HG03066 (cell line): ENCODE results near the gene UTP4.

ENCODE experiments used
- ATAC-seq: cut with Tn5 transposase; IDR thresholded peaks from one replicate; pipeline ENCODE4 v1.9.1; 2021; ENCODE audit warnings: low read depth; ENCODE audit not compliant: unreplicated experiment

Gene UTP4

DNA sequence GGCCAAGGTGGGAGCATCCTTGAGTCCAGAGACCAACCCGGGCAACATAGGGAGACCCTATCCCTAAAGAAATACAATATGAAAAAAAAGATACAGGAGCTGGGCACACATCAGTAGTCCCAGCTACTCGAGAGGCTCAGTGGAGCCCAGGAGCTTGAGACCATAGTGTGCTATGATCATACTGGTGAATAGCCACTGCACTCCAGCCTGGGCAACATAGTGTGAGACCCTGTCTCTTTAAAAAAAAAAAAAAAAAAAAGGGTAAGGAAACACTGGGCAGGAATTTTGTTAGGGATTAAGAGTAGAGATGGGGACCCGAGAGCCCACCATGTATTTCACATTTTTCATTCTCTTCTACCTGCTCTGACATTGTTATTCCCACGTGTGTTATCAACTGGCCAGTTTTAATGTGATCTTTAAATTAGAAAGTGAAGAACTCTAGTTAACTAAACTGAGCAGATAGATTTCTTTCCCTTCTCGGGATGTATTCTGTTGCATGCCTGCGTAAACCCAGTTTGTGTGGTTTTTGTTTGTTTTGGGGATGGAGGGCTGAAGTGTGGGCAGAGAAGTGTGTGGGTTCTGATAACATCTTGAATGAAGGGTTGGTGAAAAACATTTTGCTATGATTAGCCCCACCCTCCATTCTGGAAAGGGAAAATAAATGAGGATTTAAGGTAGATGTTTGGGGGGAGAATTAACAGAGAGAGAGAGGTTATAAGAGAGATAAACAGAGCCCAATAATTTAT lies 37.3 kb downstream of the UTP4 start:
- ATAC-seq, result no peak

DNA sequence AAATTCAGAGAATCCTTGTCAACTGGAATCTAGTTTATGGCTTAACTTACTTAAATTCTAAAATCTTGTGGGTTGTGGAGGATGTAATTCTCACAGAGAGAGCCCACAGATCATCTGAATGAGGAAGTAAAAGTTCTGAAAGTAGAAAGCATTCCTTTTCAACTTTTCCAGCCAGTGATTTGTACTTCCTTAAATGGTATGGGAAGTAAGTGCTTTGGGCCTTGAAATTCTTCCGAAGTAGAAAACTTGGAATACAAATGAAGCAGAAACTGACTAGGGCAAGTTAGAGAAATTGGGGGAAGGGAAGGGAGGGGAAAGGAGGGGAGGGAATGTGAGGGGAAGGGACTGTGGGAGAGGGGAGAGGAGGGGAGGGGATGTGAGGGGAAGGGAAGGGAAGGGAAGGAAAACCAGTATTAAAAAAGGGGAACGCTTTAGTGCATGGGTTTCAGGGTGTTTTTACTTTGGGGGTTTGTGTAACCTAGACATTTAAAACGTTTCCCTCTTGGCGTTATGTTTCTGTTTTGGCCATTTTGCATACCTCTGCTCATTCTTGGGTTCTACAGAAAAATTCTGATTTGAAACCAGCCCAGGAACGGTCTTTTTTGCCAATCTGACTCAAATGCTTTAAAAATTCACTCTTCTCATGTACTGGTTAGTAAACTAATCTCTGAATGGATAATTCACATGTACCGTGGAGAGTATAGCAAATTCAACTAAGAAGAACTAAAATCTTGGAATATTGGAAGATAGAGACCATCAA lies 39.1 kb downstream of the UTP4 start:
- no peak for ATAC-seq

DNA sequence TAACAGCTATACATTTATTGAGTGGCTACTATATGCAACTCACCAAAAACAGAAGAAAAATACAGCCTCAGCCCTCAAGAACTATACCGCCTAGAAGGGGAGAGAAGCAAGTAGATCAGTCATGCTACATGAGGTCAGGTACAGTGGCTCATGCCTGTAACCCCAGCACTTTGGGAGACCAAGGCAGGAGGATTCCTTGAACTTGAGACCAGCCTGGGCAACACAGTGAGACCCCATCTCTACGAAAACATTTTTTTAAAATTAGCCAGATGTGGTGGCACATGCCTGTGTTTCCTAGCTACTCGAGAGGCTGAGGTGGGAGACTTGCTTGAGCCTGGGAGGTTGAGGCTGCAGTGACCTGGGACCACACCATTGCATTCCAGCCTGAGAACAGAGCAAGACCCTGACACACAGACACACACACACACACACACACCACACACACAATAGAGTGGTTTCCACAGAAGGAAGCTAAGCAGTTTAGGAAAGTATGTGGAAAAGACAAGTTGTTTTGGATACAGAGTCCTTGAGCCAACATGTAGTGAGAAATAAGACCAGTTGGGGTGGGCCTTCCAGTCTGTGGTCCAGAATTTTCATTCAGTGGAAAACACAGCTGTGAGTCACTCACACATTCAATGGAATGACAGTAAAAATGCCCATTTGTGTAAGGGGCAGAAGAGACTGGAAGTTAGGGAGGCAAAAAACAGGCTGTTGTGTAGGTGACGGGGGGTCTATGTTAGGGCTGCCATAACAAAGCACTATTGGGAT lies 43.8 kb downstream of the UTP4 start:
- no peak for ATAC-seq

DNA sequence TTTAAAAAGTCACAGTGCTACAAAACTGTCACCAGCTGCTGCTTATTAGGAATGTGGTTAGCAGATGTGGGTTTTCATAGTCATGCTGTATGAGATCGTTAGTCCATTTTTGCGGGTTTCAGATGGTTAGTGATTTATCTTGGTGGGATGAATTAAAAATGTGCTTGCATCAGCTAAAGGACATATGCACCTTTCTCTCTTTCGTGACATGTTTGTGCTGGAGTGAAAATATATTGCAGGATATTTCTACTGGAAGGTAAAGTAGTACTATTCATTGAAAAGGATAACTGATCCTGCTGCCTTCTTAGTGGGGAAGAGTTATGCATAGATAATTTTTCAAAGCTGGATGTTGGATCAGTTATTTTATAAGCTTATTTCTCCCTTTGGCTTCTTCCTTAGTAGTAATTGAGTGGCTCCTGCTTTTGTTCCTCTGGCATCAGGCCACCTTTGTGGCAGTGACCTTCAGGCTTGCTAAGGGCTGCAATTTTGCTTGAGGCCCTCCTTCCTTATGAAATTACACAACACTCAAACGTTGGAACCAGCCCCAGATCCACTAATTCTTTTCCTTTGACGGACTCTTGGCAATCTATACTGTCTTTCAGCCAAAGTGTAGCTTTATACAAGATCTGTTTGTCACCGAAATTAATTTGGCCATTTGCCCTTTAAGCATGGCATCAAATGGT lies 47.0 kb downstream of the UTP4 start:
- no peak for ATAC-seq

DNA sequence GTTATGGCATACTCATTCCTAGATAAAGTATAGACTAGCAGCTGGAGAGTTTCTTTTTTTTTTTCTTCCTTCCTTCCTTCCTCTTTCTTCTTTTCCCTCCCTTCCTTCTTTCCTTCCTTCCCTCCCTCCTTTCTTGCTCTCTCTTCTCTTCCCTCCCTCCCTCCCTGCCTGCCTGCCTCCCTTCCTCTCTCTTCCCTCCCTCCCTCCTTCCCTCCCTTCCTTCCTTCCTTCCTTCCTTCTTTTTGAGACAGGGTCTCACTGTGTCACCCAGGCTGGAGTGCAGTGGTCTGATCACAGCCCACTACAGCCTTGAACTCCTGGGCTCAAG lies 47.5 kb downstream of the UTP4 start:
- no peak for ATAC-seq

DNA sequence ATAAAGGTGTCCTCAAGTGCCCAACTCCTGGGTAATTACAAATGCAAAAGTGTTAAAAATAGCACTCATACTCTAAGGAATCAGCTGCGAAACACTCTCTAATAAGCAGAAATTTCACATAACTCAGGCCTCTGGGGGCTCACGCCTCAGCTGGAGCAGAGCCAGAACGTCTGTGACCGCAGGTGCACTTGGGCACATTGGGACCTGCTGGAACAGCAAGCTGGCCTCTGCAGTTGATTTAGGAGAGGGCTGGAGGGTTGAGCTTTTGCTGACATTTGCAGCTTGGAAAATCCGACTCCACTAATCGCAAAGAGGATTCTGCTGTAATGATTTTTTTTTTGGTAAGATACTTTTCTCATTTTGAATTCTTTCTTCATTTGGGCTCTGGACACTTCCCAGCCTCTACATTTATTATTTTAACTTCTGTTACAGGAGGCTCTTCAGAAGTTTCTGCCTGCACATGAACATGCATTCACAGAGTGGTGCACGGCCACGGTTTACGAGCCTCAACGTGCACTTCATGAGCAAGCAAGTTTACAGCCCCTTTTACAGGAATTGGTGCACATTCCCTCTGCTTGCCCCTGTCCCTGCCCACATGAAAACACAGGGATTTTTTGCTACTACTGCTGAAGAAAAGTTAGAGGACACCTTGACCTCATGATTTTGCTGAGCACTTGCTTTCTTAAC lies 50.4 kb downstream of the UTP4 start:
- ATAC-seq, result no peak

DNA sequence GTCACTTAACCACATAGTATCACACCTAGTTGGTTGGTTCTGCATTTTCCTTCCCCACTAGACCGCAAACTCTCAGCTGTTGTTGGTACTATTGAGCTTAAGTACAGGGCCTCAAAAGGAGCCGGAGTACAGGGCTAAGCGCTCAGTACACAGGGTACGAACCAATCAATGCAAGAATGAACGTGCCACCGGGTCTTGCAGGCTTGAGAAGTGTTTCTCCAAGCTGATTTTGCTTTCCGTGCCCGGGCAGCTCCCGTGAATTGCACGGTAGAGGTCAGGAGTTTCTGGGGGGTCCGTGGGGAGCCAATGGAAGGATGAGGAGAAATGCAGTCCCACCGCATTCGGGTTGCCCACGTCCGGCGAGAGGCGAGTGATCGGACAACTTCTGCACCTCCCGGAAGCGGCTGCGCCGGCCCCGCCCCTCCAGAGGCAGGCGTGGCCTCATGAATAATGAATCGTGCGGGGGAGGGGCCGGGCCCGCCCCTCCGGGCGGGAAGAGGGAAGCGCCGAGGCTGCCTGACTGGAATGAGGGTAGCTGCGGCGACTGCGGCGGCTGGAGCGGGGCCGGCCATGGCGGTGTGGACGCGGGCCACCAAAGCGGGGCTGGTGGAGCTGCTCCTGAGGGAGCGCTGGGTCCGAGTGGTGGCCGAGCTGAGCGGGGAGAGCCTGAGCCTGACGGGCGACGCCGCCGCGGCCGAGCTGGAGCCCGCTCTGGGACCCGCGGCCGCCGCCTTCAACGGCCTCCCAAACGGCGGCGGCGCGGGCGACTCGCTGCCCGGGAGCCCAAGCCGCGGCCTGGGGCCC lies 54.4 kb downstream of the UTP4 start, which contains the start of gene SNTB2:
SNTB2 (plus strand) TSS at position 523 of the 804 bp plus-strand sequence; CDS start at position 526, 3 bp downstream.
- ATAC-seq, result peak; percentile 90

DNA sequence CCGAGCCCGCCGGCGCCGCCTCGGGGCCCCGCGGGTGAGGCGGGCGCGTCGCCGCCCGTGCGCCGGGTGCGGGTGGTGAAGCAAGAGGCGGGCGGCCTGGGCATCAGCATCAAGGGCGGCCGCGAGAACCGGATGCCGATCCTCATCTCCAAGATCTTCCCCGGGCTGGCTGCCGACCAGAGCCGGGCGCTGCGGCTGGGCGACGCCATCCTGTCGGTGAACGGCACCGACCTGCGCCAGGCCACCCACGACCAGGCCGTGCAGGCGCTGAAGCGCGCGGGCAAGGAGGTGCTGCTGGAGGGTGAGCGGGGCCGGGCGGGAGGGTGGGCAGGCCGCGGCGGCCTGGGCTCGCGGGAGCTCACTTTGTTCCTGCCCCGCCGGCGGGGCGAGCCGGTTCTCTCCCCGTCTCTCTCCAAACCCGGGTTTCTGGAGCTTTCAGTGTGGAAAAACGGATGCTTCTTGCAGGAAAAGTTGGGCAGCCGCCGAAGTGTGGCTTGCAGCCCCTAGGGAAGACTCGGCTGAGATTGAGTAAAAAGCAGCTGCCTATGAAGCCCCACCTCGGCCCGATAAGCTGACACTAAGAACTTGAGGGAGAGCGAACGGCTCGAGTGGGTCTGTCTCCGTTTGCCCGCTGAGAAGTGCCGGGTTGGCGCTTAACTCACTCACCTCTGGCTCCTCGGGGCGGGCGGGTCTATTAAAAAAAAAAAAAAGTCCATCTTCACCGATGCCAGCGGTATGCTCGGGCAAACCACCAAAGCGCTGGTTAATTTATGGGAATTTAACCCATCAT lies 55.2 kb downstream of the UTP4 start:
- peak; percentile 12 for ATAC-seq

DNA sequence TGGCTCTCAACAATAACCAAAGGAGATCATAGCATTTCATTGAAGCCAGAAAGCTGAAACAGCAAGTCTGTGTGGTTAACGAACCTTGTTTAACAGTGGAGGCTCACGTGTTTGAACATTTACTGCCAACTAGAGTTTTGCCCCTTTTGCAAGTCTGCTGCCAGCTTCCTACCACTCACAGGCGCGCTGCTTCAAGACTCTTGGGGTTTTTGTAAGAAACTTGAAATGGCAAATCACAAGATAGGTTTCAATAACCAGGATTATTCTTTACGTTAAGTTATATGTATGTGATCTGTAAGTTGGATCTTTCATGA lies 55.7 kb downstream of the UTP4 start:
- no peak for ATAC-seq

DNA sequence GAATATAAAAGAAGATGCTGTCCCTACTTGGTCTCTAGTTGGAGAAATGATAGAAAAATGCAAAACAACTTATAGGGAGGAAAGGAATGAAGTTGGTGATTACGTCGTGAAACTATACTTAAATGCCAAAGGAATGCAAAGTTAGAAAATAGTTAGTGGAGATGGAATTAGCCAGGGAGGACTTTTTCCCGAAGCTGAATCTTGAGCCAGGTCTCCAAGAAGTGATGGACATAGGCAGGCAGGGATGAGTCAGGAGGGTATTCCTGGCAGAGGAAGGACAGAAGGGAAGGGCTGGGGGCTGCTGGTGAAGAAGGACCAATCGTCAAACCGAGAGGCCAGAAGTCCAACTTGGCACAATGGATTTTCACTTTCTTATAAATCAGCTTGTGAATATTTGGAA lies 56.3 kb downstream of the UTP4 start:
- ATAC-seq, result no peak

DNA sequence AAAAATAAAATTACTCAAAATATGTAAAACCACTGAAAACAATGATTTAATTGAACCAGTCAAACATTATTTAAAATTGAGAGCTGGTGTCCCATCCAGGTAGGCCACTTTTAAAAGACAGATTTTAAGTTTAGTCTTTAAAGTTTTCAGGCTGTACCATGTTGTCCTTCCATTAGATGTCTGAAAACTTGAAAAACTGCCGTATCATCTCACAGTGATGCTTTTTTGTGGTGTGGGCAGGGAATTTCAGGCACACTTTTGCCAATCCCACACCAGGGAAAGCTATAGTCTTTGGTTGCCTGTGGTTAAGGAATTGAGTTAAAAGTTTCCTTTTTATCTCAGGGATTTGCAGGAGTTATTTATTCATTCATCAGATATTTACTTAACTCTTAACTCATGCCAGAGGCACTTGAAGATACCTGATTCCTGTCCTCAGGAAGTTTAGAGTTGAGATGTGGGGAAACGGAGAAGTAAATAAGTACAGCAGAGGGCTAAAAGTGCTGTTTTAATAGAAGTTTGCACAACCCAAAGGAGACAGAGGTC lies 57.7 kb downstream of the UTP4 start:
- no peak for ATAC-seq

DNA sequence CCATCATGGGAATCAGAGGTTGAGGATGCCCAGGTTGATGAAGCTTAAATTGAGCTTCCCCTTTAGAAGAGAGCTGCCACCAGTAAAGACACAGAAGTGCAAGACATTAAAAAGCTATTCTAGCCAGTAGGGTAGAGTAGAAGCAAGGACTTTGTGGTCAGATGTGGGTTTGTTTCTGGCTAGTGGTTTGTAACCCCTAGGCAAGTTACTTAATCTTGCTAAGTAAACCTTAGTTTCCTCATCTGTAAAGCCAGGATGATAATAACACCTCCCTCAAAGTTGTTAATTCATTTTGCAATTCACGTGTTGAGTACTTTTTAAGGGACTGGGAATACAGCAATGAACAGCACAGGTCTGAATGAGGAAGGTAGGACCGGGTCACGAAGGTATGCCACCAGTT lies 58.1 kb downstream of the UTP4 start:
- ATAC-seq, result no peak

DNA sequence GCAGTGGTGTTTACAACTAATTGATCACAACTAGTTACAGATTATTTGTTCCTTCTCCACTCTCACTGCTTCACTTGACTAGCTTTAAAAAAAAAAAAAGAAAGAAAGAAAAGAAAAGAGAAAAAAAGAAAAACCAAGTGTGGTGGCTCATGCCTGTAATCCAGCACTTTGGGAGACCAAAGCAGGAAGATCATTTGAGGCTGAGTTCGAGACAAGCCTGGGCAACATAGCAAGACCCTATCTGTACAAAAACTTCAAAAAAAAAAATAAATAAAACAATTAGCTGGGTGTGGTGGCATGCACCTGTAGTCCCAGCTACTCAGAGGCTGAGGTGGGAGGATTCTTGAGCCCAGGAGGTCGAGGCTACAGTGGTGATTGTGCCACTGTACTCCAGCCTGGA lies 58.7 kb downstream of the UTP4 start:
- ATAC-seq, result no peak

DNA sequence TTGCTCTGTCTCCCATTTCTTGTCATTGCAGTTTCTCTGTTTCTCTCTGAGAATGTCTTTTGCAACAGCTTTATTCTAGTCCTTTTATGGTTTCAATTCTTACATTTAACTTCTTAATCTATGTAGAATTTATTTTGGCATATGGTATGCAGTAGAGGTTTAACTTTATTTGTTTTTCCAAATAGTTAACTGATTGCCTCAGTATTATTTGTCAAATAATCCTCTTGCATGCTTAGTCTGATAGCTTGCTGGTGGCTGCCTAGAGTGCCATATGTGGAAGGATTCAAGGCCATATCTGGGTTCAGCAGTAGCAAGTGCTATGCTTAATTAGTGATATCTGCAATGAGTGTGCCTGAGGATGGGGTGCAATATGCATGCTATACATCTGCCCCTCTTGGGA lies 61.4 kb downstream of the UTP4 start:
- no peak for ATAC-seq

DNA sequence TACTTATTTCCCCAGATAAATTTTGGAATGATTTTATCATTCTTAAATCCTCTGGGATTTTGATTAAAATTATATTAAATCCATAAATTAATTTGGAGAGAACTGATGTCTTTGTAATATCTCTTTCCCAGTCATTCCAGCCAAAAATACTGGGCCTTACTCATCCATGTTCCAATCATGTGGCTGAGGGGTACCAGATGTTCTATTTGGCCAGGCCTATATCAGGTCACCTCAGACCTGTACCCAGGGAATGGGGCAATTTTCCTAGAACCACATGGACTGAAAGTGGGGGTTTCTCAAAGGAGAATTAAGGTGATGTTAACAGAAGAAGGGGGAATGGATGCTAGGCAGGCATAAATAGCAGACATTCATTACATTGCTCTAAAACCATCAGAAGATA lies 62.0 kb downstream of the UTP4 start:
- ATAC-seq, result no peak

DNA sequence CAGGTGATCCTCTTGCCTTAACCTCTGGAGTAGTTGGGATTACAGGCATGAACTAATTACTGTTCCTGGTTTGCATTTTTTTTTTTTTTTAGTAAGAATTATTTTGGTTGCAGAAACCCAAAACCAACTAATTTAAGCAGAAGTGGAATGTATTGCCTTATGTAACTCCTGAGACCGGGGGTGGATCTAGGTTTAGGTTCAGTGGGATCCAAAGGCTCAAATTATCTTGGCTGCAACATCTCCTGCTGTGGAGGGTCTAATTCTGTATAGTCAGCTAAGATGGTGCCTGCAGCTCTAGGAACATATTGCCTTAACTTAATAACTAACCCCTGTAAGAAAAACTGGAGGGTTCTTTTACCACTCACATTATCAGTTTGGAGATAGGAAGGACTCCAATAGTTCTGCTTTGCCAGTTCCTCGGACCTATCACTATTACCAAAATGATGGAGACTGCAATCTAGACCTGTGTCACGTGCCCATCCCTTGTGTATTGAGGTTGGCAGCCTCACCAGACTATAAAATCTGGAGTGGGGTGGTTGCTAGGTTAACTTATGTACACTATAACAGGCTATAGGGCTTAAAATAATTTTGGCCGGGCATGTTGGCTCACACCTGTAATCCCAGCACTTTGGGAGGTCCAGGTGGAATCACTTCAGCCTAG lies 63.0 kb downstream of the UTP4 start:
- no peak for ATAC-seq

DNA sequence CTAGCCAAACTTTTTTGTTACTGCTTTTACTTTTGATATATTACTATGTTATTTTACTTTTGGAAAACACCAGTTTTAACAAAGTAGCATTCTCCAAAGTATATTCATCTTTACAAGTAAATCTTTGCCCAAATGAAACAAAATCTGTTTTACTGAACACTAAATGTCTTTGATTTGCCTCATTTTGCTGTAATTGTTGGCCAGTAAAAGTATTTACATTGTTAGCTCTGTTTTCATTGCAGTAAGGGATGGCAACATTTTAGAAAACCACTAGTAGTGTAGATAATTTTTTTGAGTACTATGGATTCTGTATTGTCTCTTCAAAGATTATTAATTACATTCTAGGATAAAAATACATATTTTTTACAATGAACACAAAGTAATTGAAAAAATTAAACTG lies 65.1 kb downstream of the UTP4 start:
- no peak for ATAC-seq

DNA sequence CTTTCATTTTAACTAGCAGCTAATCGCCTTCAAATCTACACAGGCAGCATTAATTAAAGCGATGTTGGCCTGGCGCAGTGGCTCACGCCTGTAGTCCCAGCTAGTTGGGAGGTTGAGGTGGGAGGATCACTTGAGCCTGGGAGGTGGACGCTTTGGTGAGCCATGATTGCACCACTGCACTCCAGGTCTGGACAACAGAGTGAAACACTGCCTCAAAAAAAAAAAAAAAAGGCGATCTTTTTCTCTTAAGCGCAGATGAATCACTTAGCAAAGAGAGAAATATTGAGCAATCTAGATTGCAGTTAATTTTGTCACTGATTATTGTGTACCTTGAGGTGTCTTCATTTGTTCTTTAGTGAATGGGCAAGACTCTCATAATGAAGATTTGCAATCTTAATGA lies 66.9 kb downstream of the UTP4 start:
- no peak for ATAC-seq
